Lower lobe of right lung (tissue), 2 donors: Measurements from ENCODE around the gene GAL3ST2. TPM values are rescaled to one million over a fixed set of nuclear protein-coding genes. Genes with fewer than 3 reads are reported as not detected.
A peak's percentile ranks its signal among the peaks of the same experiment; 100 is the strongest.
"Not testable (repeated sequence)": the region's sequence is repeated elsewhere in the genome, so short reads cannot be mapped to it uniquely, and the experiment has no call there.

Experiments used
- ATAC-seq, 2 donors: fragments of 200-7000 bp; cut with Tn5 transposase; one replicate each; pipeline ENCODE4 v1.9.1; 2020 to 2022; ENCODE audit warnings: mild to moderate bottlenecking in 2 of 2, moderate library complexity in 2 of 2
- DNase-seq: peaks from one replicate; pipeline ENCODE4 v3.0.0-alpha.2; 2020
- H3K27ac ChIP-seq: fragments of 200-600 bp; one replicate; pipeline ENCODE4 v1.8.0; 2022
- H3K27me3 ChIP-seq: fragments of 200-600 bp; one replicate; pipeline ENCODE4 v1.8.0; 2022; ENCODE audit warnings: low read depth
- H3K36me3 ChIP-seq: fragments of 200-600 bp; one replicate; pipeline ENCODE4 v1.8.0; 2022; ENCODE audit warnings: mild to moderate bottlenecking
- H3K4me1 ChIP-seq: fragments of 200-600 bp; one replicate; pipeline ENCODE4 v1.8.0; 2022
- H3K4me3 ChIP-seq: fragments of 200-600 bp; one replicate; pipeline ENCODE4 v1.8.0; 2022; ENCODE audit warnings: mild to moderate bottlenecking
- H3K9me3 ChIP-seq: fragments of 200-600 bp; one replicate; pipeline ENCODE4 v1.8.0; 2022
- CTCF ChIP-seq: fragments of 200-600 bp; IDR thresholded peaks from one replicate; pipeline ENCODE4 v1.8.0; 2022; ENCODE audit warnings: antibody characterized with exemption, mild to moderate bottlenecking
- intact Hi-C: fragments of 100-400 bp; cut with DNase I; formaldehyde crosslinking; loops from one replicate; pipeline ENCODE4 v1.11.0; 2022
- total RNA-seq: library from RNA; stranded (reverse); fragmentation: NEBNext Ultra II Directional; extraction: Animal tissue kit (Norgen Biotek cat#: 25700); gene quantifications from one replicate; pipeline ENCODE4 v1.2.1, GENCODE V29; 2021
- donor health status: DM: no; HTN: yes; CAD: no; lungs with severe emphysema.

The GAL3ST2 gene
- total RNA-seq, 1 donor from 2014 or later: not detected

- H3K4me3 ChIP-seq, intact Hi-C loops, H3K27me3 ChIP-seq, ATAC-seq, H3K27ac ChIP-seq, H3K36me3 ChIP-seq, H3K9me3 ChIP-seq: not testable (repeated sequence)
- peaks cover 18% of the 10 kb centered on the region for H3K4me1 ChIP-seq
- peak; percentile 81 for DNase-seq
- TF ChIP-seq CTCF: peak; percentile 69
Observed at GRCh38 chr2:241732513-241733186, 44.0 kb upstream of the GAL3ST2 start.

- intact Hi-C loops: no loop called here
- H3K4me3 ChIP-seq: peak overlapping the region; percentile 100
- DNase-seq: peak; percentile 47
Observed at GRCh38 chr2:241733391-241734207, 43.0 kb upstream of the GAL3ST2 start.

GRCh38 chr2:241734208-241734466, 42.5 kb upstream of the GAL3ST2 start:
- ATAC-seq (peak; percentile 19 to 29), DNase-seq (no peak)
- peak overlapping the region; percentile 100 for H3K4me3 ChIP-seq
- no peak for TF ChIP-seq CTCF
- H3K27ac ChIP-seq: peak overlapping the region; percentile 91
- no peaks in the 10 kb centered on the region for H3K36me3 ChIP-seq
- no peaks in the 10 kb centered on the region for H3K27me3 ChIP-seq
- H3K9me3 ChIP-seq: no peaks in the 10 kb centered on the region
- H3K4me1 ChIP-seq: peaks cover 18% of the 10 kb centered on the region
- intact Hi-C loops: no loop called here

More at GRCh38 chr2:241733391-241734207, 43.0 kb upstream of the GAL3ST2 start:
- H3K27ac ChIP-seq: peak overlapping the region; percentile 91
- no peak for TF ChIP-seq CTCF
- H3K4me1 ChIP-seq: peaks cover 18% of the 10 kb centered on the region
- H3K27me3 ChIP-seq: no peaks in the 10 kb centered on the region
- no peaks in the 10 kb centered on the region for H3K9me3 ChIP-seq
- no peak for ATAC-seq
- no peaks in the 10 kb centered on the region for H3K36me3 ChIP-seq

GRCh38 chr2:241734467-241735208, 42.0 kb upstream of the GAL3ST2 start, which contains the start of gene D2HGDH:
D2HGDH (plus strand) TSS chr2:241734630; CDS start chr2:241735225, 595 bp downstream.
- H3K36me3 ChIP-seq: peaks cover 4% of the 10 kb centered on the region
- intact Hi-C loops: no loop called here
- H3K4me3 ChIP-seq: peak within 1 kb of the TSS; percentile 100
- no peak for TF ChIP-seq CTCF
- H3K9me3 ChIP-seq: no peaks in the 10 kb centered on the region
- DNase-seq: peak; percentile 97
- H3K4me1 ChIP-seq: peaks cover 18% of the 10 kb centered on the region
- no peaks in the 10 kb centered on the region for H3K27me3 ChIP-seq
- H3K27ac ChIP-seq: peak within 1 kb of the TSS; percentile 91
- ATAC-seq: peak; percentile 96 to 98

GRCh38 chr2:241736111-241736510, 40.5 kb upstream of the GAL3ST2 start:
- Histone ChIP-seq H3K27ac (no peak overlapping the region), H3K9me3 (no peaks in the 10 kb centered on the region), H3K27me3 (no peaks in the 10 kb centered on the region), H3K4me3 (no peak overlapping the region), H3K4me1 (peaks cover 18% of the 10 kb centered on the region), H3K36me3 (peaks cover 6% of the 10 kb centered on the region)
- DNase-seq: no peak
- intact Hi-C loops: no loop called here
- no peak for TF ChIP-seq CTCF
- ATAC-seq: no peak
